DND-41 (cell line): ENCODE measurements around the gene PLEKHH1.

Experiments used
- CTCF ChIP-seq: IDR thresholded peaks from 2 replicates; pipeline ENCODE4 v1.5.1; 2012; ENCODE audit warnings: borderline replicate concordance, low read length, moderate library complexity, mild to moderate bottlenecking; ENCODE audit not compliant: poor library complexity, severe bottlenecking; ENCODE audit errors: extremely low read depth
- EZH2 ChIP-seq: IDR thresholded peaks from 3 replicates; pipeline ENCODE4 v1.6.1; 2012; ENCODE audit warnings: borderline replicate concordance, low read depth, mild to moderate bottlenecking, moderate library complexity, low read length, inconsistent platforms; ENCODE audit not compliant: severe bottlenecking

GRCh38 chr14:67501670-67502069, 31.4 kb upstream of the PLEKHH1 start:
- TF ChIP-seq CTCF: no peak
- no peak for TF ChIP-seq EZH2
